Effector memory CD8-positive, alpha-beta T cell (primary cell): ENCODE measurements around the gene MKNK2.

Source experiments
- ATAC-seq: fragments of 150-1000 bp; cut with Tn5 transposase; replicated peaks from 2 replicates; pipeline ENCODE4 v1.10.0; 2021; ENCODE audit warnings: mild to moderate bottlenecking, moderate library complexity
- DNase-seq, 3 experiments: peaks; one replicate each; pipeline ENCODE4 v3.0.0; 2021
- H3K27ac Mint-ChIP-seq, 2 donors: one replicate each; pipeline ENCODE4 v1.8.0; 2022; ENCODE audit warnings: mild to moderate bottlenecking in 2 of 2, mixed read lengths in 2 of 2, moderate library complexity in 2 of 2
- H3K27me3 Mint-ChIP-seq, 2 donors: one replicate each; pipeline ENCODE4 v1.8.0; 2022; ENCODE audit warnings: mixed read lengths in 2 of 2
- H3K36me3 Mint-ChIP-seq: one replicate; pipeline ENCODE4 v1.8.0; 2022; ENCODE audit warnings: mild to moderate bottlenecking, moderate library complexity, mixed read lengths; ENCODE audit not compliant: insufficient read depth
- H3K4me1 Mint-ChIP-seq, 2 donors: one replicate each; pipeline ENCODE4 v1.8.0; 2022; ENCODE audit warnings: low read depth in 2 of 2, mixed read lengths in 2 of 2
- H3K4me3 Mint-ChIP-seq, 2 donors: one replicate each; pipeline ENCODE4 v1.8.0; 2022; ENCODE audit warnings: mild to moderate bottlenecking in 2 of 2, mixed read lengths in 2 of 2, moderate library complexity in 2 of 2
- H3K9me3 Mint-ChIP-seq, 2 donors: one replicate each; pipeline ENCODE4 v1.8.0; 2022; ENCODE audit warnings: mixed read lengths in 2 of 2

The MKNK2 gene

DNA sequence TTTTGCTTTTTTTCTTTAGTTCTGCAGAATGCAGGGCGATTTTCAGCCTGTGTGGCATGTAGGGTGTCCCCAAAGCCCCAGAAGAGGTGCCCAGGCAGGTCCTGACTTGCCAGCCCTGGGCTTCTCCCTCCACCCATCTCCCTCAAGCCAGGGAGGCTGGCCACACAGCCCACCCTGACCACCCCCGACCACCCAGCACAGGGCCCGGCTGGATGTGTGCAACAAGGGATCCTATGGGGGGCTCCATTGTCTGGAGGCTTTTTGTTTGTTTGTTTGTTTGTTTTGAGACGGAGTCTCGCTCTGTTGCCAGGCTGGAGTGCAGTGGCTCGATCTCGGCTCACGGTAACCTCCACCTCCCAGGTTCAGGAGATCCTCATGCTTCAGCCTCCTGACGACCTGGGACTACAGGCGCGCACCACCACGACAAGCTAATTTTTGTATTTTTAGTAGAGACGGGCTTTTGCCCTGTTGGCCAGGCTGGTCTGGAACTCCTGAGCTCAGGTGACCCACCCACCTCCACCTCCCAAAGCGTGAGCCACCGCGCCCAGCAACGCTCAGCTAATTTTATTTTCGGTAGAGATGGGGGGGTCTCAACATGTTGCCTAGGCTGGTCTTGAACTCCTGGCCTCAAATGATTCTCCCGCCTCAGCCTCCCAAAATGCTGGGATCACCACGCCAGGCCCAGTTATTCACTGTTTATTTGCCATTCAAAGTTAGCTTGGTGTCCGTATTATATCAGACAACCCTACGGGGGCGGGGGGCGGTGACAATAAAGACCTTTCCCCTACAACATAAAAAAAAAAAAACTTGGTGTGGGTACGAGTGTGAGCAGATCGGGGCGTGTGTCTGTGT is 7.8 kb upstream of the MKNK2 start:
- ATAC-seq (no peak), DNase-seq (no peak)
- Mint-ChIP-seq H3K9me3 (no peaks in the 10 kb centered on the region), H3K4me3 (peak overlapping the region; percentile 29 to 48), H3K27ac (peak overlapping the region; percentile 15 to 71), H3K27me3 (no peaks in the 10 kb centered on the region), H3K4me1 (peaks cover 28 to 31% of the 10 kb centered on the region in 2 donors), H3K36me3 (peaks cover 22% of the 10 kb centered on the region)

DNA sequence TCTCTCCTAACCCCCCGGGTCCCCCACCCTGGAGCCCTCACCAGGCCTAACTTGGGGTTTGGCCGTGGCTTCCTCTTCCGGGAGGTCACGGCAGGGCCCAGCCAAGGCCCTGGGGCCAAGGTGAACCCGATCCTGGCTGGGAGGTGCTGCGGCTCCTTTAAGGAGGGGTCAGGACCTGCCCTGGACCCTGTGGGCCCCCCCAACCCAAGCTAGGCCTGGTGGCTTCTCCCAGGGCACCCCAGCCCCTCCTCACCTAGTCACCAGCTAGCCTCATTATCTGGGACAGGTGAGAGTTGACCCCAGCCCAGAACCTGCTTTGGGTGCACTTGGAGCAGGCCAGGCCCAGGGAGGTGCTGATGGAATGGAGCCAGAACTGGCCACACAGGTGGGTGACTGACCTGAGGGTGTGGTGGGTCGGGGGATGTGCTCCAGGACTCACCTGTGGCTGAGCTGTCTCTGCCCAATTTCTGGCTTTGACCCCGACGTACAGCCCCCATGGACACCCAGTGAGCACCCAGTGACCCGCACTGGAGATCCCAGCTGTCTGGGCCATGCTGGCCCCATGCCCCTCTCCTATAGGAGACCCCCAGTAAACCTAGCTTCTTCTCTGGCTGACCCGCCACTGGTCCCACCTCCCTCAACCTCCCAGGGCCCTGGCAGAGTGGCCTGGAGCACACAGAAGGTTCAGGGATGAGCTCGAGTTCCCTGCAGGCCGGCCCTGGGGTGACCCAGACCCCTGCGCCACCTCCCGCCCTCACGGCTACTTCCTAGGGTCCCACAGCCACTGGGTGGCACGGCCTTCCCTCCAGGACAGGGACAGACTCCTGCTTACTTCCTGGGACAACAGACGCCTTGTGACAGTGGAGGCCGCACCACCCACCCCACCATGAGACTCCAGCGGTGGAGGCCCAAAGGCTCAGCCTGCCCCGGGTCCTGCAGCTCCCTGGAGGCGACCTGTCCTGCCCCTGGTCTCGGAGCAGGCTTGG is 6.7 kb upstream of the MKNK2 start:
- H3K4me1 Mint-ChIP-seq, result peaks cover 27 to 38% of the 10 kb centered on the region in 2 donors
- peak overlapping the region; percentile 81 to 92 for H3K27ac Mint-ChIP-seq
- H3K9me3 Mint-ChIP-seq, result no peaks in the 10 kb centered on the region
- H3K4me3 Mint-ChIP-seq, result peak overlapping the region; percentile 71 to 75
- ATAC-seq (no peak), DNase-seq (no peak)
- peaks cover 18% of the 10 kb centered on the region for H3K36me3 Mint-ChIP-seq
- H3K27me3 Mint-ChIP-seq, result no peaks in the 10 kb centered on the region

DNA sequence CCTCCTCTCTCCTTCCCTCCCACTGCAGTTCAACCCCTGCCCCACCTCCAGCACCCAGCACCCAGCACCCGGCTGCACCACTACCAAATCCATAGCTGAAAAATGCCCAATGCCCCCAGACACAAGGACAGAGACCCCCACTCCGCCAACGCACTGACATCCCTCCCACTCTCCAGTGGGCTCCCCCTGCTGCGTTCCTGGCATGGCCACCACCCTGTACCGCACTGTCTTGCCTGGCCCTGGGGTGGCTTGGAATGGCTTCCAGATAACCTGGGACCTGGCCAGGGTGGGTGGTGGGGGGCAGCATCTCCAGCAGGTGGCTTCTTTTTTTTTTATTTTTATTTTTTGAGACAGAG is 5.8 kb upstream of the MKNK2 start:
- Mint-ChIP-seq H3K4me3 (peak overlapping the region; percentile 71 to 75), H3K4me1 (peaks cover 25 to 36% of the 10 kb centered on the region in 2 donors), H3K36me3 (peaks cover 23% of the 10 kb centered on the region), H3K9me3 (no peaks in the 10 kb centered on the region), H3K27me3 (no peaks in the 10 kb centered on the region), H3K27ac (peak overlapping the region; percentile 81 to 92)
- ATAC-seq, result no peak
- no peak for DNase-seq

DNA sequence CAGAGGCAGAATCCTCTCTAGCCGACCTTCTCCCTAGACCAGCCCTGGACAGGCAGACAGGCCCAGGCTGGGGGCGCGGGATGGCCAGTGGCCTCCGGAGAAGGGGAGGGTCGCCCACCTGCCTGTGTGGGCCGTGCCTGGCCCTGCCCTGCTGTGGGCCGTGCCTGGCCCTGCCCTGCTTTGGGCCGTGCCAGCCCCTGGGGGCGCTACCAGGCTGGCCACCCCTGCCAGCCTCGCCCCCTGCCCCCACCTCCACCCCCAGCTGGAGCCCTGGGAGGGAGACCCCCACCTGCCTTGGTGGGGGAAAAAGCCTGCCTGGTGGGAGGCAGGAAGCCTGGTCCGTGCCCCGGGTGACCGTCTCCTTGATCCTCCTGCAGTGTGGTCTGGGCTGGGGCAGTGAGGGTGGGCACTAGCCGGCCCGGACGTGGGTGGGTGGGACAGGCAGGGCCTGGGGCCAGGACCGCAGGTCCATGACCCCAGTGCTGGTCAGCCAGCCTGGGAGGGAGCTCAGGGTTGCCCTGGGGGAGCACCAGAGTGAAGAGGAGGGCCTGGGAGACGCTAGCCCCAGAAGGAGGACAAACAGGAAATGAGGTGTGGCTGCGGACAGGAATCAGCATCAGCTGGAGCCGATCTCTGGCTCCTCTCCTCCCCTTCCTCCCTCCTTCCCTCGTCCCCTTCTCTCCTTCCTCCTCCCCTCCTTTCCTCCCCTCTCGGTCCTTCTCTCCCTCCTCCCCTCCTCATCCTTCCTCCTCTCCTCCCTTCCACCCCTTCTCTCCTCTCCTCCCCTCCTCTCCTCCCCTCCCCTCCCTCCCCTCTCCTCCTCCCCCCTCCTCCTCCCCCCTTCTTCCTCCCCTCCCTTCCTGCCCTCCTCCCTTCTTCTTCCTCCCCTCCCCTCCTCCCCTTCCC is 5.1 kb upstream of the MKNK2 start:
- H3K27me3 Mint-ChIP-seq, result no peaks in the 10 kb centered on the region
- no peak for DNase-seq
- H3K4me1 Mint-ChIP-seq, result peaks cover 29 to 41% of the 10 kb centered on the region in 2 donors
- ATAC-seq, result no peak
- peak overlapping the region; percentile 71 to 75 for H3K4me3 Mint-ChIP-seq
- peaks cover 25% of the 10 kb centered on the region for H3K36me3 Mint-ChIP-seq
- no peaks in the 10 kb centered on the region for H3K9me3 Mint-ChIP-seq
- peak overlapping the region; percentile 81 to 96 for H3K27ac Mint-ChIP-seq

DNA sequence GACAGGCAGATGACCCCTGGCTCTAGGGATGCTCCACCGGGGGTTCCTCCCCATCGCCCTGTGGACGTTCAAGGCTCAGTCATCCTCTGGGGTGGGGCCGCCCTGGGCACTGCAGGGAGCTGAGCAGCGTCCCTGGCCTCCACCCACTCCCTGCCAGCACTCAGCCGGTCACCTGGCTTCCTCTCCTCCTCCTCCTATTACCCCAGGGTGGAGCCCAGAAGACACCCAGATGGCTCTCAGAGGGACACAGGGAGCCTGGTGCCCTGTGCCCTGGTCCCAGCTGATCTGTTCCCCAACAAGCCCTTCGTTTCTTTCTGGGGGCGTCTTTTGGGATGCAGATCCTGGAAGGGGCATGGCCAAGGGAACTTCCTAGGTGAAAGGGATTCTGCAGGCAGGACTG is 3.7 kb upstream of the MKNK2 start:
- Mint-ChIP-seq H3K4me1 (peaks cover 23 to 37% of the 10 kb centered on the region in 2 donors), H3K27me3 (no peaks in the 10 kb centered on the region), H3K36me3 (peaks cover 30% of the 10 kb centered on the region), H3K9me3 (no peaks in the 10 kb centered on the region), H3K4me3 (no peak overlapping the region), H3K27ac (peak overlapping the region; percentile 52 to 96)
- DNase-seq, result no peak
- no peak for ATAC-seq

DNA sequence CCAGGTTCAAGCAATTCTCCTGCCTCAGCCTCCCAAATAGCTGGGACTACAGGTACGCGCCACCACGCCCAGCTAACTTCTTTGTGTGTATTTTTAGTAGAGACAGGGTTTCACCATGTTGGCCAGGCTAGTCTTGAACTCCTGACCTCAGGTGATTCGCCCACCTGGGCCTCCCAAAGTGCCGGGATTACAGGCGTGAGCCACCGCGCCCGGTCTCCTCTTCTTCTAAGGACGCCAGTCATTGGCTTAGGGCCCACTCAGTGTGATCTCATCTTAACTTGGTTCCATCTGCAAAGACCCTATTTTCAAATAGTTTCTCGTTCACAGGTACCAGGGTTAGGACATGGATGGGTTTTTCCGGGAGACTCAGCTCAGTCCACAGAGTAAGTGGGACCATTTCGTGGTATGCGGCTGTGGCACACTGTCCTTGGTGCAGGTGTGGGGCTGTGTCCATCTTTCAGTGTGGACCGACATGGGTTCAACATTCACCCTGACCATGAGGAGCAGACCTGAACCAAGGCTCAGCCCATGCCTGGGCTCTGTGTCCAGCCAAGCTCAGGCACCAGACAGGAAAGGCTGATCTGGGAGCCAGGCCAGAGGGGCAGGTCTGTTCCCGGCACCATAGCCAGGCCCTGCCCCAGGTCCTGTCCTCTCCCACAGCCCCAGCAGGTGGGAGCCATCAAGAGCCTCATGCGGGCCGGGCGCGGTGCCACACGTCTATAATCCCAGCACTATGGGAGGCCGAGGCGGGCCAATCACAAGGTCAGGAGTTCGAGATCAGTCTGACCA is 2.8 kb upstream of the MKNK2 start:
- no peaks in the 10 kb centered on the region for H3K27me3 Mint-ChIP-seq
- H3K4me1 Mint-ChIP-seq, result peaks cover 30 to 41% of the 10 kb centered on the region in 2 donors
- peaks cover 39% of the 10 kb centered on the region for H3K36me3 Mint-ChIP-seq
- no peak for ATAC-seq
- no peaks in the 10 kb centered on the region for H3K9me3 Mint-ChIP-seq
- DNase-seq, result no peak
- H3K27ac Mint-ChIP-seq, result peak overlapping the region; percentile 93 to 96
- peak overlapping the region in 1 of 2 donors; percentile 25 for H3K4me3 Mint-ChIP-seq

DNA sequence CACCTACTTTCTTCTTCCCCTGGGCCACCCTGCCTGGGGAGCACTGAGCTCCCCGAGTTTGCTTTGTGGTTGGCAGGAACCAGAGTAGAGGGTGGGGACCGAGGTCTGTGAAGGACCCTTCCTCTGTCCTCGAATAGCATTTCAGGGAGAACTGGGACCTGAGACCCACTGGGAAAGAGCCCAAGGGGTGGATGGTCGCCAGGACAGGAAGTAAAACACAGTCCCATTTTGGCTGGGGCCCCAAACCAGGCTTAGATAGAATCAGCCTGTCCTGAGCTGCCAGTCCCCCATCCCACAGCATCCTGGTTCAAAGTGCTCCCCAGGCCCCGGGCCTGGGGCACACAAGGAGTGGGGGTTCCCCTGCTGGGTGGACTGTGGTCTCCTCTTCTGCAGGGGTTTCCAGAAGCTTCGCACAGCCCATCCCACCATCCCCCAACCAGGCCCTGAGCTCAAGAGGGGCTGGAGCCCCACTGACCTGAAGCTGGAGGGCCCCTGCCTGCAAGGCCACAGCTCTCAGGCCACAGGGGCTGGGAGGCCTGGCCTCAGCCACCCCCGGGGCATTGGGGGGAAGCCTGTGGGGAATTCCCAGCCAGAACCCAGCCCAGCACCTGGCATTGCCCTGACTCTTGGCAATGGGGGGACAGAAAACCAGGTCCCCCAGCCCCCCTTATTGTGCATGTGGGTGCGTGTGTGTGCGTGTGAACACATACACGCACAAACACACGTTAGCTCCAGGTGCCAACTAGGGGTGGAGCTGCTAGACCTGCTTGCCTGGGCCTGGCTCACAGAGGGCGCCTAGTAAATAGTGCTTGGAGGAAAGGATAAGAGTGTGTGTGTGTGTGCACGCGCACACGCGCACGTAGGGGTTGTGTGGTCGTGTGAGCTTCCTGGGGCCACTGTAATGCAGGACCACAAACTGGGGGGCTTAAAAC is 995 bp upstream of the MKNK2 start:
- DNase-seq, result peak; percentile 53 to 63 (median 62)

DNA sequence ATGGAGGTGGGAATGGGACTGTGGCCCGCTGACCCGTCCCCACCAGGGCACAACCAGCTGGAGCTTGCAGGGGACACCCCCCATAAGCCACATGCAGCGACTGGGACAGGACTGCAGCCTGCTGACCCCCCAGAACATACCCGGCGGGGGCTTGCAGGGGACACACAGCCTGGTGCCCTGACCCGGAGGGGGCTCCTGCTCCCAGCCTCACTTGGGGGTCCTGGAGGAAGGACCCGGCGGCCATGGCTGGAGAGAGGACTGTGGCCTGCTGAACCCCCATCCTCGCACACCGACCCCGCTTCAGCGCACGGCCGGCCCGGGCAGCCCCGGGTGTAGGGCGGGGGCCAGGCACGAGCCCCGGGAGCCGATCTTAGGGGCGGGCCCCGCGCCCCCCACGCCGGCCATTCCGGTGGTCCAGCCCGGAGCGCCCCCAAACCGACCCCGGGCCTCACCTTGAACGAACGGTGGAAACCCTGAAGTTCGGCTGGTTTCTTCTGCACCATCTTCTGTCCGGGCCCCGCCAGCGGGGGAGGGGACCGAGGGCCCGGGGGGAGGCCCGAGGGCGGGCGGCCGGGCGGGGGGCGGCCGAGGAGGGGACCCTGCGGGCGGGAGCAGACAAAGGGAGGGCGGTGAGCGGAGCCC is 574 bp downstream of the MKNK2 start:
- H3K4me1 Mint-ChIP-seq, result peaks cover 33 to 40% of the 10 kb centered on the region in 2 donors
- peak; percentile 1 for ATAC-seq

More for the DNA sequence above, 995 bp upstream of the MKNK2 start:
- Mint-ChIP-seq H3K4me3 (peak overlapping the region; percentile 81 to 82), H3K36me3 (peaks cover 51% of the 10 kb centered on the region), H3K27ac (peak overlapping the region; percentile 93 to 96), H3K4me1 (peaks cover 40 to 41% of the 10 kb centered on the region in 2 donors), H3K9me3 (no peaks in the 10 kb centered on the region), H3K27me3 (no peaks in the 10 kb centered on the region)
- peak; percentile 50 for ATAC-seq

DNA sequence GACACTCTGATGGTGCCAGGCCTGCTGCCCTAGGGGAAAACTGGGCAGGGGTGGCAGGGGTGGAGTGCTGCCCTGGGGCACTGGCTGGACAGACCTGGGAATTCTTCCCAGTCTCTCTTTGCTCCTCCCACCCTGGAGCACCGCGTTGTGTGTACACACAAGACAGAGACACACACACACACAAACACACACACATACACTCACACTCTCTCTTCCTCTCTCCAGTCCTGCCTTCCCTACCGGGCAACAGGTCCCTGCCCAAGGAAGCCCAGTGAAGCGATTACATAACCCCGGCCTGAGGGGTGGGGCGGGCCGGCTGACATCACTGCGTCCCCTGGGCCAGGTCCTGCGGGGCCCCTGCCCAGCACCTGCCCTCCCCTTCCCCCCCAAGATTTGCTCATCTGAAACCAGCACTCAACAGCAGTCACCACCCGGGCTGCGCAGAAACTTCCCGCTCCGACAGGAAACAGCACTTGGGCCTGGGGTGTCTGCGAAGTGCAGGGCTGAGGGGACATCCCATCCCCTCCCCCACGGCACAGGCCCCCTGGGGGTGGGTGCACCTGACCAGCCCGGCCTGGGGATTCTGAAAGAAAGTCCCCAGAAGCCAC is 1.2 kb downstream of the MKNK2 start:
- no peaks in the 10 kb centered on the region for H3K9me3 Mint-ChIP-seq
- peaks cover 72% of the 10 kb centered on the region for H3K36me3 Mint-ChIP-seq
- H3K4me3 Mint-ChIP-seq, result peak overlapping the region; percentile 81 to 83
- DNase-seq (peak; percentile 43 to 55 (median 43)), ATAC-seq (peak; percentile 11)
- peak overlapping the region; percentile 79 to 96 for H3K27ac Mint-ChIP-seq
- H3K27me3 Mint-ChIP-seq, result no peaks in the 10 kb centered on the region
- H3K4me1 Mint-ChIP-seq, result peaks cover 33 to 41% of the 10 kb centered on the region in 2 donors

More for the DNA sequence above, 574 bp downstream of the MKNK2 start:
- Mint-ChIP-seq H3K27ac (peak overlapping the region; percentile 79 to 96), H3K27me3 (no peaks in the 10 kb centered on the region), H3K4me3 (peak overlapping the region; percentile 81 to 83), H3K9me3 (no peaks in the 10 kb centered on the region), H3K36me3 (peaks cover 66% of the 10 kb centered on the region)
- DNase-seq, result no peak

DNA sequence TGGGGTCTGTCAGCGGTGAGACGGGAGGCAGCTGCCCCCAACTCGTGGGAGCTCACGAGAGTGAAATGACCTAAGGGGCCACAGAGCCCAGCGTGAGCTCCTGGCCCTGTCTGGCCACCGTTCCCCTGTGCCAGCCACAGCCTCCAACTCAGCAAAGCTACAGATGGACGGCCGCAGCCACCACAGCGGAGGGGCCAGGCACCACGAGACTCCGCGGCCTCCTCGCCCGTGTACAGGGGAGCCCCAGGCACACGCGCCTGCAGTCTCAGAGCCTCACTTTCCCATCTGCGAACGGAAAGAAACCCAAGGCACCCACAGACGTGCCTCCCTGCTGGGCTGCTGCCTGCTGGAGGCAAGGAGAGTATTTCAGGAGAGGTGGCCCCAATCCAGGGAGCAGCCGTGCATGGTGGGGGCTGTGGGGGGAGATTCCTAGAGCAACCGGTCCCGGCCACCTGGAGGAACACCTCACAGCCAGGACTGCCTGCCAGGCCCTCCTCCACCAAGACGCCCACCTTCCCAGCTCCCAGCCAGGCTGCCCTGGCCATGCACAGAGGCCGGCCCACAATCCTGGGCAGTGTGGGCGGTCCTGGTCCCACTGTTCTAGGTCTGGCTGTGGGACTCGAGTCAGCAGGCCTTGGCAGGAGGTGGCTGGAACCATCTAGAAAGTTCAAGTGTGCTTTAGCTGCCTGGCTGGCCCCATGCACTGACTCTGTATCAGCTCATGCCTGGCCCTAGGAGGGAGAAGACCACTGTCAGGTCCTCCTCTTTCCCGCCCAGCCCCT is 1.9 kb downstream of the MKNK2 start:
- H3K36me3 Mint-ChIP-seq, result peaks cover 79% of the 10 kb centered on the region
- H3K27me3 Mint-ChIP-seq, result no peaks in the 10 kb centered on the region
- no peaks in the 10 kb centered on the region for H3K9me3 Mint-ChIP-seq
- H3K27ac Mint-ChIP-seq, result peak overlapping the region; percentile 87 to 96
- peak overlapping the region; percentile 81 to 83 for H3K4me3 Mint-ChIP-seq
- DNase-seq, result no peak
- no peak for ATAC-seq
- H3K4me1 Mint-ChIP-seq, result peaks cover 34 to 45% of the 10 kb centered on the region in 2 donors
